Measurements from ENCODE around the gene PYGM. TPM values are rescaled to one million over a fixed set of nuclear protein-coding genes. Genes with fewer than 3 reads are reported as not detected.
A peak's percentile ranks its signal among the peaks of the same experiment; 100 is the strongest.

The PYGM gene
- total RNA-seq, 1 donor from 2014 or later: 0.28 TPM

GRCh38 chr11:64754919-64755662 is 4.7 kb downstream of the PYGM start:
- DNase-seq (ENCODE audit: low spot score): no peak
- ATAC-seq: no peak

DNA sequence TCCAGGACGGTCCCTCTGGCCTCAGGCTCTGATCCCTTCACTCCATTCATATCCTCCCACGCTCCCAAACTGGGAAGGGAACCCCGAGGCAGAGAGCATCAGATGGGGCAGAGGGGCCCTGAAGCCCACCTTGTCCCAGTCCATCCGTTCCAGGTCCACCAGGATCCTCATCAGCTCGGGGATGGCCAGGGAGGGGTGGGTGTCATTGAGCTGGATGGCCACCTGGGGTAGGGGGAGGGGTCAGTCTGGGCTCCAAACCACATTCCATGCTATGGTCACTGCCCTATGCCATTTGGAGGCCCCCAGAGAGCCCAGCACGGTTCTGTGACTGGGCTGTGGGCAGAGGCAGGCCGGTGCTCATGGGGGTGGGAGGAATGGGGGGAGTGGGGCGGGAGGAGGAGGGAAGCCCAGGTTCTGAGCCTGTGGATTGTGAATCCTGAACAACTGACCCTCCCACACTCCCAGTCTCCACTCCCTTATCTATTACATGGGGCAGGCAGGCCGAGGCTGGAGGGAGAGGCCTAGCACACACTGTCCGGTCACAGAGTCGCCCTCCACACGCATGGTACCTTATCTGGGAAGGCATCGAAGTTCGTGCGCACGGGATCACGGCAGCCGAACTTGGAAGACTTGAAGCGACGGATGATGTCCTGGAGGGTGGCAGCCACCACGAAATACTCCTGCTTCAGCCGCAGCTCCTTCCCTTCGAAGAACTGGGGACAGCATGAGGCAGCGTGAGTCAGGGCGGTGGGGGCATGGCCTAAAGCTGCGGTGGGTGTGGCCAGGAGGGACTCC is 5.5 kb downstream of the PYGM start:
- ATAC-seq (no peak), DNase-seq (ENCODE audit: low spot score) (no peak)

- DNase-seq (ENCODE audit: low spot score) (no peak), ATAC-seq (no peak)
Observed at GRCh38 chr11:64753380-64754123, 6.2 kb downstream of the PYGM start.

- no peak for DNase-seq (ENCODE audit: low spot score)
Observed at GRCh38 chr11:64753019-64753379, 6.8 kb downstream of the PYGM start.

DNA sequence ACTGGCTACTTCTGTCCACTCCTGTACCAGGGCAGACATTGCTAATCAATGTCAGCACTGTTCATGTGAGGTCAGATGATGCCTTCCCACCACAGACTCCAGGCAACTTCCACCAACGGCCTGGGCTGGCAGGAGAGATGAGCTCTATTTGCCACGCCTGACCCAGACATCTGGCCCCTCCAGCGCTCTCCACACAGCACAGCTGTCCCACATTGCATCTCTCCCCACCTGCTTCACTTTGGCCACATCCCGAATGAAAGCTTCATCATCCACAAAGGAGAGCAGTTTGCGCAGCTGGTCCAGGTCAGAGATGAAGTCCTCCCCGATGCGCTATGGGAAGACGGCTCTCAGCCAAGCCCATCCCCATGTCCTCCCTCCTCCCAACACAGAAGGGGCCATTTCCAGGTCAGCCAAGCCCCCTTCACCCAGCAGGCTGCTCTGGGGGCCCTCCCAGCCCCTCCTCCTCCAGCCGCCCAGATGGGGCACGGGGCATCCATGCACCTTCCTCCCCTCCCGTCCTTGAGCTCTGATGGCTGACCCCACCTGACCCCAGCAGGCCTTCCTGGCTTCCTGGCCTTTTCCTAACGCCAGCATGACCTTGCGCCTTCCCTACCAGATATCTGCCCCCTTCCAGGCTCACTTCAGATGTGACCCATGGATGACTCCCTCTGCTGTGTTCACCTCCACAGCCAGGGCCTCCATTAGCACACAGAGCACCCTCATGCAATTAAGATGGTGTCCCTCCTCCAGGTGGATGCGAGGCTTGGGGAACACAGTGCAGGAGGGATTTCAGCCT is 7.4 kb downstream of the PYGM start:
- no peak for DNase-seq (ENCODE audit: low spot score)
- no peak for ATAC-seq

More at GRCh38 chr11:64753019-64753379, 6.8 kb downstream of the PYGM start:
- no peak for ATAC-seq

DNA sequence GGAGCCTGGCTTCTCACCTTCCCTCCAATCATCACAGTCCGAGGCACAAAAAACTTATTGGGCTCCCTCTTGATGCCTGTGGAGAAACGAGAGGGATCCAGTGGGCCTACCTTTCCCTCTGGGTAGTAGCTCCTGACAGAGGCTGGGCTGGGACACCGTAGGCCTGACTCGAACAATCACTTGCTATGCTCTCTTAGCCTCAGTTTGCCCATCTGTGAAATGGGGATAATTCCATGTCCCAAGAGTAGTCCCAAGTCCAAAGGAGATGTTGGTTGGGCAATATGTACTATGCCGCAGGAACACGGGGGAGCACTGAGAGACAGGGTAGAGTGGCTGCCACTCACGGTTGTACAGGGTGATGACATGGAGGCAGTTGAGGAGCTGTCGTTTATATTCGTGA is 8.2 kb downstream of the PYGM start:
- DNase-seq (ENCODE audit: low spot score): no peak
- ATAC-seq: no peak

- DNase-seq (ENCODE audit: low spot score): no peak
Observed at GRCh38 chr11:64751136-64751535, 8.6 kb downstream of the PYGM start.

GRCh38 chr11:64750361-64751054 is 9.3 kb downstream of the PYGM start:
- DNase-seq (ENCODE audit: low spot score) (no peak), ATAC-seq (no peak)

More at GRCh38 chr11:64751136-64751535, 8.6 kb downstream of the PYGM start:
- no peak for ATAC-seq

DNA sequence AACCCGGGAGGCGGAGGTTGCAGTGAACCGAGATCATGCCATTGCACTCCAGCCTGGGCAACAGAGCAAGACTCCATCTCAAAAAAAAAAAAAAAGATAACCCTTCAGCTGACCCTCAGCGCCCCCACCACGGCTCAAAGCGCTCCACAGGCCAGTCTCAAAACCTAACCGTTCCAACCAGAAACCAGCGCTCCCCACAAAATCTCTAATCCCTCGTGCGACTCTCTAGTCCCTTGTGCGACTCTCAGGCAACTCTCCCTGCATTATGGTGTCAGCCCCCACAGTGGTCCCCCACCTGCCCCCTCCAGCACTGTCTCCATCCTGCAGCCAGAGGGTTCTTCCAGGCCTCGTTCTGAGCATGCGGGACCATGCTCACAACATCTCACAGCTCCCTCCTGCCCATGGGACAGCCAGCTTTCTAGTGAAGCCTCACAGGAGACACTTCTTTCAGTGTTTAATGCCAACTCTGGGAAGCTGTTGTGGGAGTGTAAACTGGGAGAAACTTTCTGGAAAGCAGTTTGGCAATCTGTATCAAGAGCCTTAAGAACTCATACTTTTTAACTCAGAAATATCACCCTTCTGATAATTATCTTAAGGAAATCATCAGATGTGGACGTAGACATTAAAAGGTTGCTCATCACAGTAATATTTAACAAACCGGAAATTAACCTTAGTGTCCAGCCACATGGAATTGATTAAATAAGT is 11.7 kb downstream of the PYGM start:
- DNase-seq (ENCODE audit: low spot score) (no peak), ATAC-seq (no peak)

- no peak for DNase-seq (ENCODE audit: low spot score)
- no peak for ATAC-seq
Observed at GRCh38 chr11:64746486-64746885, 13.3 kb downstream of the PYGM start.

- DNase-seq (ENCODE audit: low spot score) (peak; percentile 79), ATAC-seq (peak; percentile 40)
Observed at GRCh38 chr11:64745521-64746328, 14.0 kb downstream of the PYGM start.

DNA sequence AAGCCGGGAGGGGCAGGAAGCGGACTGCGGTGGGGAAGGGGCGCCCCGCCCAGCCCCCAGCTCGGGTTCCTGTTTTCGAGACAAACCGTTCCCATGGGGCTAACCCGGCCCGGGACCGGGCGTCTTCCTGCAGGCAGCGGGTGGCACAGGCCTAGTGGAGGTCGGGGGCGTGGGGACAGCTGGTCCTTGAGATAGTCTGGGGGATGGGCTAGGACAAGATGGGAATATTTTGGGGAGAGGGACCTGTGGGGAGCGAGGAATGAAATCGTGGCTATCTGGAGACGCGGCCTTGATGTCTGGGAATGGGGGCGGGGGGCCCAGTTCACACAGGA is 14.6 kb downstream of the PYGM start:
- peak; percentile 2 for ATAC-seq
- DNase-seq (ENCODE audit: low spot score): peak; percentile 76

DNA sequence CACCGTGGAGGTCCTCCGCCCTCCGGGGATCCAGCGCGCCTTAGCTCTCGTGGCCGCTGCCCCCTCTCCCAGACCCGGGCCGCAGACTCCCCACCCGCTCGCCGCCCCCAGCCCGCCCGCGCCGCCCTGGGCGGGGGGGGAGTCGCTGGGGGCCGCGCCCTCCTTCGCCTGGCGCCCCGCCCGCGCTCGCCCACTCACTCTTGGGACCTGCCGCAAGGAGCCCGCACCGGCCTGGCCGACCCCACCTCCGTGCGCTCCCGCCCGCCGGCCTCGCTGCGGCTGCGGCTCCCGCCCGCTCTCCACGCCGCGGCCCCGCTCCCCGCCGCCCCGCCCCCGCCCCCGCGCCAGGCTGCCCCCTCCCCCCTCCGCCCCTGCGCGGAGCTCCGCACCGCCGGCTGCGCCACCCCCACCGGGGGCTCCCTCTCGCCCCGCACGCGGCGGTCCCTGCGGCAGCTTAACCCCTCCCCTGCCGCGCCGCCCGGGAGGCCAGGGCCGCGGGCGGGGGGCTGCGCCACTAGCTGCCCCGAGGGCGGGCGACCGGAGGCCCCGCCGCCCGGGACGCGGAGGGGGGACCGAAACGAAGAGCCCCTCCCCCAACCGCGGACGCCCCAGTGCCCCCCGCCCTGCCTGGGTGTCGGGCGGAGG is 15.1 kb downstream of the PYGM start:
- no peak for DNase-seq (ENCODE audit: low spot score)

GRCh38 chr11:64743591-64744543 is 15.9 kb downstream of the PYGM start, which contains the start of gene RASGRP2:
Gene RASGRP2 (minus strand): TSS chr11:64744142. CDS start chr11:64742866, 1,276 bp downstream.
- peak; percentile 50 for ATAC-seq

More for the DNA sequence above, 15.1 kb downstream of the PYGM start:
- ATAC-seq: no peak

DNA sequence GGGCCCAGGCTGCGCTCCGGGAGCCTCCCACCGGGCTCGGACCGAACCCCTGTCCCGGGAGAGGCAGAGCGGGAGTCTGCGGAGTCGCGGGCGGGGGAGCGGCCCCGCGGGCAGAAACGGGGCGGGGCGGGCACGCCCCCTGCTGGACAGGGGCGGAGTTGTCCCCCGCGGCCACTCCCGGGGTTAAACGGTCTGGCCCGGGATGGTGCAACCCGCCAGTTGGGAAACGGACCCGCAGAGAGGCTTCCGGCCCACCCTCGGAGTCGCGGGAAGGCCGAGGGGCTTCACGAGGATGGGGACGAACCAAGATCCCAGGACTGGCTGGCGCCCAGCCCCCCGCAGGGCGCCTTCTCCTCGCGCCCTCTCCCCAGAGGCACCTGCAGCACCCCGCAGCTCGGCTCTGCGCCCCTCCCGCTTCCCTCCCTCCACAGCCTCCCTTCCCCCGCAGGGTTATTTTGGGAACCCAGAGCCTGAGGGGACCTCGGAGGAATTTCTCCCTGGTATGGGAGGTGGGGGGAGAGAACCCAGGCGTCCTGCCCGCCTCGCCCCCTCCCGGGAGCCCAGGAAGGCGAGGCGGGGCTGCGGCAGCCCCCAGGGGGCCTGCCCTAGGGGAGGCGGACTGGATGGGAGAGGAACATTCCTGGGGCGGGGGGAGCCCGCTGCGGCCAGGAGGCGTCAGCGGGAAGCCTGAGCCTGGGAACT is 16.7 kb downstream of the PYGM start:
- DNase-seq (ENCODE audit: low spot score) (peak; percentile 86), ATAC-seq (peak; percentile 89)

More at GRCh38 chr11:64743591-64744543, 15.9 kb downstream of the PYGM start, which contains the start of gene RASGRP2:
- DNase-seq (ENCODE audit: low spot score): peak; percentile 77

Data from left lobe of liver (tissue), 2 donors.